Measurements from ENCODE around the gene DNMBP.
"Not testable (repeated sequence)": the region's sequence is repeated elsewhere in the genome, so short reads cannot be mapped to it uniquely, and the experiment has no call there.

The DNMBP gene

GRCh38 chr10:99917963-99918825 lies 91.6 kb downstream of the DNMBP start:
- no peak for DNase-seq (ENCODE audit: low read depth in 2 of 2)

- DNase-seq (ENCODE audit: low read depth in 2 of 2): no peak
Measured at GRCh38 chr10:99916776-99917175, 93.0 kb downstream of the DNMBP start.

GRCh38 chr10:99915414-99915813 lies 94.3 kb downstream of the DNMBP start:
- DNase-seq (ENCODE audit: low read depth in 2 of 2): no peak

- DNase-seq (ENCODE audit: low read depth in 2 of 2): no peak
Measured at GRCh38 chr10:99914236-99914635, 95.5 kb downstream of the DNMBP start.

GRCh38 chr10:99913831-99914235 lies 95.9 kb downstream of the DNMBP start:
- DNase-seq (ENCODE audit: low read depth in 2 of 2): no peak

- DNase-seq (ENCODE audit: low read depth in 2 of 2): no peak
Measured at GRCh38 chr10:99912041-99912440, 97.7 kb downstream of the DNMBP start.

GRCh38 chr10:99908512-99908911 lies 101.2 kb downstream of the DNMBP start:
- no peak for DNase-seq (ENCODE audit: low read depth in 2 of 2)

- DNase-seq (ENCODE audit: low read depth in 2 of 2): no peak
Measured at GRCh38 chr10:99906470-99906869, 103.3 kb downstream of the DNMBP start.

GRCh38 chr10:99905971-99906370 lies 103.8 kb downstream of the DNMBP start:
- DNase-seq (ENCODE audit: low read depth in 2 of 2): no peak

GRCh38 chr10:99895867-99896266 lies 113.9 kb downstream of the DNMBP start:
- no peak for DNase-seq (ENCODE audit: low read depth in 2 of 2)

GRCh38 chr10:99895066-99895465 lies 114.7 kb downstream of the DNMBP start:
- DNase-seq (ENCODE audit: low read depth in 2 of 2): not testable (repeated sequence)

- no peak for DNase-seq (ENCODE audit: low read depth in 2 of 2)
Measured at GRCh38 chr10:99894613-99895012, 115.1 kb downstream of the DNMBP start.

- no peak for DNase-seq (ENCODE audit: low read depth in 2 of 2)
Measured at GRCh38 chr10:99888622-99889021, 121.1 kb downstream of the DNMBP start.

- no peak for DNase-seq (ENCODE audit: low read depth in 2 of 2)
Measured at GRCh38 chr10:99883523-99883922, 126.2 kb downstream of the DNMBP start.

- DNase-seq (ENCODE audit: low read depth in 2 of 2): no peak
Measured at GRCh38 chr10:99881371-99881770, 128.4 kb downstream of the DNMBP start.

- DNase-seq (ENCODE audit: low read depth in 2 of 2): no peak
Measured at GRCh38 chr10:99880080-99880835, 129.5 kb downstream of the DNMBP start.

- no peak for DNase-seq (ENCODE audit: low read depth in 2 of 2)
Measured at GRCh38 chr10:99875473-99875872, 134.3 kb downstream of the DNMBP start.

- no peak for DNase-seq (ENCODE audit: low read depth in 2 of 2)
Measured at GRCh38 chr10:99874341-99875085, 135.2 kb downstream of the DNMBP start.

- DNase-seq (ENCODE audit: low read depth in 2 of 2): no peak
Measured at GRCh38 chr10:99873846-99874245, 135.9 kb downstream of the DNMBP start.

- no peak for DNase-seq (ENCODE audit: low read depth in 2 of 2)
Measured at GRCh38 chr10:99872367-99873162, 137.2 kb downstream of the DNMBP start.

- DNase-seq (ENCODE audit: low read depth in 2 of 2): peak in 1 of 2 donors; percentile 35
Measured at GRCh38 chr10:99870123-99870730, 139.5 kb downstream of the DNMBP start.

Measured in stimulated activated CD8-positive, alpha-beta memory T cell treated with anti-CD3 and anti-CD28 coated beads, Interleukin-2, amount 100 ng/mL, for 48 hours (primary cell).